Peyer's patch (tissue), 4 donors: ENCODE results near the gene ALPI. TPM values are rescaled to one million over a fixed set of nuclear protein-coding genes. Genes with fewer than 3 reads are reported as not detected.
A peak's percentile ranks its signal among the peaks of the same experiment; 100 is the strongest.

Source experiments
- DNase-seq, 3 donors: peaks; one replicate each; pipeline ENCODE4 v3.0.0-alpha.2; 2017 to 2019
- H3K27ac ChIP-seq, 4 donors: fragments of 200-600 bp; sonication (generic); one replicate each; pipeline ENCODE4 v1.5.1; 2016 to 2019
- H3K27me3 ChIP-seq, 2 donors: fragments of 200-600 bp; sonication (generic); one replicate each; pipeline ENCODE4 v1.5.1; 2019
- H3K36me3 ChIP-seq, 3 donors: fragments of 200-600 bp; sonication (generic); one replicate each; pipeline ENCODE4 v1.5.1; 2016 to 2019
- H3K4me1 ChIP-seq, 4 donors: fragments of 200-600 bp; sonication (generic); one replicate each; pipeline ENCODE4 v1.5.1; 2016 to 2019
- H3K4me3 ChIP-seq, 4 donors: fragments of 200-600 bp; sonication (generic); 1 replicate in 3 of 4; 2 replicates in 1 of 4; pipeline ENCODE4 v1.5.1; 2016 to 2019; ENCODE audit warnings: mild to moderate bottlenecking in 1 of 4
- H3K9me3 ChIP-seq, 4 donors: fragments of 200-600 bp; sonication (generic); one replicate each; pipeline ENCODE4 v1.5.1; 2016 to 2019; ENCODE audit warnings: mild to moderate bottlenecking in 1 of 4
- CTCF ChIP-seq, 6 experiments: fragments of 450-650 bp in 4 of 6; fragments of 200-600 bp in 2 of 6; sonication (generic) in 1 of 6; IDR thresholded peaks; one replicate each; pipeline ENCODE4 v1.5.1; 2017 to 2019; ENCODE audit warnings: antibody characterized with exemption in 6 of 6, mild to moderate bottlenecking in 3 of 6, moderate library complexity in 1 of 6
- POLR2A ChIP-seq, 2 donors: fragments of 450-650 bp; IDR thresholded peaks; one replicate each; pipeline ENCODE4 v1.5.1; 2017; ENCODE audit warnings: antibody characterized with exemption in 2 of 2, mild to moderate bottlenecking in 2 of 2, moderate library complexity in 2 of 2
- total RNA-seq, 4 donors: library from RNA; depleted of rRNA; stranded (reverse); fragments of >200 nt; gene quantifications; one replicate each; pipeline ENCODE4 v1.1.0, GENCODE V29; 2016

Gene ALPI
- total RNA-seq, 4 donors from 2014 or later, result 22.3 to 473 (median 350) TPM

- H3K36me3 ChIP-seq, result no peaks in the 10 kb centered on the region
- TF ChIP-seq CTCF (IDR thresholded peaks at IDR 0.05) (no peak), POLR2A (IDR thresholded peaks at IDR 0.05) (no peak)
- peaks cover 0 to 12% (median 3%) of the 10 kb centered on the region in 4 donors for H3K4me1 ChIP-seq
- H3K9me3 ChIP-seq, result no peaks in the 10 kb centered on the region
- H3K27ac ChIP-seq, result no peak overlapping the region
- DNase-seq, result no peak
- H3K27me3 ChIP-seq, result peaks cover 0 to 5% of the 10 kb centered on the region in 2 donors
- H3K4me3 ChIP-seq, result no peak overlapping the region
Observed at GRCh38 chr2:232498452-232498851, 42.5 kb downstream of the ALPI start.

- H3K9me3 ChIP-seq, result no peaks in the 10 kb centered on the region
- no peaks in the 10 kb centered on the region for H3K36me3 ChIP-seq
- TF ChIP-seq POLR2A (IDR thresholded peaks at IDR 0.05) (no peak), CTCF (IDR thresholded peaks at IDR 0.05) (no peak)
- DNase-seq, result no peak
- H3K4me1 ChIP-seq, result peaks cover 0 to 14% (median 3%) of the 10 kb centered on the region in 4 donors
- no peak overlapping the region for H3K4me3 ChIP-seq
- peaks cover 0 to 5% of the 10 kb centered on the region in 2 donors for H3K27me3 ChIP-seq
- no peak overlapping the region for H3K27ac ChIP-seq
Observed at GRCh38 chr2:232501331-232501771, 45.4 kb downstream of the ALPI start.

- no peak overlapping the region for H3K4me3 ChIP-seq
- H3K36me3 ChIP-seq, result no peaks in the 10 kb centered on the region
- peaks cover 0 to 5% of the 10 kb centered on the region in 2 donors for H3K27me3 ChIP-seq
- no peaks in the 10 kb centered on the region for H3K9me3 ChIP-seq
- TF ChIP-seq CTCF (IDR thresholded peaks at IDR 0.05), result no peak
- no peak for TF ChIP-seq POLR2A (IDR thresholded peaks at IDR 0.05)
- DNase-seq, result no peak
- H3K4me1 ChIP-seq, result peaks cover 0 to 14% (median 3%) of the 10 kb centered on the region in 4 donors
- H3K27ac ChIP-seq, result no peak overlapping the region
Observed at GRCh38 chr2:232501794-232502390, 45.9 kb downstream of the ALPI start.

GRCh38 chr2:232502511-232502910 is 46.6 kb downstream of the ALPI start:
- no peak for DNase-seq
- Histone ChIP-seq H3K4me3 (peak overlapping the region in 2 of 4 donors; percentile 46 to 53), H3K4me1 (peaks cover 0 to 14% (median 3%) of the 10 kb centered on the region in 4 donors), H3K27me3 (peaks cover 0 to 5% of the 10 kb centered on the region in 2 donors), H3K9me3 (no peaks in the 10 kb centered on the region), H3K27ac (no peak overlapping the region), H3K36me3 (no peaks in the 10 kb centered on the region)
- TF ChIP-seq CTCF (IDR thresholded peaks at IDR 0.05) (no peak), POLR2A (IDR thresholded peaks at IDR 0.05) (no peak)

- Histone ChIP-seq H3K4me3 (peak overlapping the region; percentile 7 to 53 (median 40)), H3K4me1 (peaks cover 0 to 14% (median 3%) of the 10 kb centered on the region in 4 donors), H3K27ac (no peak overlapping the region), H3K27me3 (peaks cover 0 to 5% of the 10 kb centered on the region in 2 donors), H3K36me3 (no peaks in the 10 kb centered on the region), H3K9me3 (no peaks in the 10 kb centered on the region)
- no peak for DNase-seq
- TF ChIP-seq CTCF (IDR thresholded peaks at IDR 0.05) (no peak), POLR2A (IDR thresholded peaks at IDR 0.05) (no peak)
Observed at GRCh38 chr2:232502911-232503808, 47.2 kb downstream of the ALPI start.
